Brain microvascular endothelial cell (primary cell): Measurements from ENCODE around the gene TULP4.
"Not testable (repeated sequence)": the region's sequence is repeated elsewhere in the genome, so short reads cannot be mapped to it uniquely, and the experiment has no call there.

Experiments
- DNase-seq: peaks from one replicate; pipeline ENCODE4 v3.0.0-alpha.2; 2020
- H3K27ac ChIP-seq: fragments of 250-450 bp; sonication (Bioruptor Pico); 2 replicates; pipeline ENCODE4 v1.5.1; 2020; ENCODE audit warnings: mild to moderate bottlenecking, moderate library complexity
- H3K27me3 ChIP-seq: fragments of 250-450 bp; sonication (Bioruptor Pico); replicated peaks from 2 replicates; pipeline ENCODE4 v1.5.1; 2020; ENCODE audit warnings: mild to moderate bottlenecking
- H3K36me3 ChIP-seq: fragments of 250-450 bp; sonication (Bioruptor Pico); replicated peaks from 2 replicates; pipeline ENCODE4 v1.5.1; 2020; ENCODE audit warnings: mild to moderate bottlenecking
- H3K4me3 ChIP-seq: 2 replicates; pipeline ENCODE4 v1.5.1; 2011; ENCODE audit warnings: low read depth, mild to moderate bottlenecking, control low read depth, low read length, moderate library complexity
- CTCF ChIP-seq: IDR thresholded peaks from 2 replicates; pipeline ENCODE4 v1.5.1; 2011; ENCODE audit warnings: low read depth, mild to moderate bottlenecking, moderate library complexity, low read length, control low read depth, inconsistent platforms; ENCODE audit errors: missing control alignments
- in situ Hi-C: cut with HindIII; loops from 2 replicates; pipeline ENCODE4 v1.10.0; 2017; ENCODE audit warnings: low sequenced_read_pairs, low pct_ligation_motif_present

Gene TULP4

GRCh38 chr6:158287047-158287446 is 25.2 kb upstream of the TULP4 start:
- Histone ChIP-seq H3K36me3 (no peaks in the 10 kb centered on the region), H3K27ac (no peak overlapping the region), H3K27me3 (no peaks in the 10 kb centered on the region), H3K4me3 (no peak overlapping the region)
- in situ Hi-C loops: no loop called here
- no peak for TF ChIP-seq CTCF
- DNase-seq: no peak

DNA sequence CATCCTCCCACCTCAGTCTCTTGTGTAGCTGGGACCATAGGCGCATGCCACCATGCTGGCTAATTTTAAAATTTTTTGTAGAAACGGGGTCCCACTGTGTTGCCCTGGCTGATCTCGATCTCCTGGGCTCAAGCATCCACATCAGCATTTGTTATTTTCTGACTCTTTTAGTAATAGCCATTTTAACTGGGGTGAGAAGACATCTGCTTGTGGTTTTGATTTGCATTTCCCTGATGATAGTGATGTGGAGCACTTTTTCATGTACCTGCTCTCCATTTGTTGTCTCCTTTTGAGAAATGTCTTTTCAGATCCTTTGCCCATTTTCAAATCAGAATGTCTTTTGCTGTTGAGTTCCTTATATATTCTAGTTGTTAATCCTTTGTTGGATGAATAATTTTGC is 22.2 kb upstream of the TULP4 start:
- H3K36me3 ChIP-seq: no peaks in the 10 kb centered on the region
- no peaks in the 10 kb centered on the region for H3K27me3 ChIP-seq
- in situ Hi-C loops: no loop called here
- DNase-seq: no peak
- H3K27ac ChIP-seq: no peak overlapping the region
- H3K4me3 ChIP-seq: no peak overlapping the region
- no peak for TF ChIP-seq CTCF

- no peak for TF ChIP-seq CTCF
- Histone ChIP-seq H3K27ac (no peak overlapping the region), H3K4me3 (no peak overlapping the region), H3K27me3 (no peaks in the 10 kb centered on the region), H3K36me3 (no peaks in the 10 kb centered on the region)
- in situ Hi-C loops: no loop called here
- DNase-seq: no peak
These were observed 21.6 kb upstream of the TULP4 start for GRCh38 chr6:158290659-158291058.

DNA sequence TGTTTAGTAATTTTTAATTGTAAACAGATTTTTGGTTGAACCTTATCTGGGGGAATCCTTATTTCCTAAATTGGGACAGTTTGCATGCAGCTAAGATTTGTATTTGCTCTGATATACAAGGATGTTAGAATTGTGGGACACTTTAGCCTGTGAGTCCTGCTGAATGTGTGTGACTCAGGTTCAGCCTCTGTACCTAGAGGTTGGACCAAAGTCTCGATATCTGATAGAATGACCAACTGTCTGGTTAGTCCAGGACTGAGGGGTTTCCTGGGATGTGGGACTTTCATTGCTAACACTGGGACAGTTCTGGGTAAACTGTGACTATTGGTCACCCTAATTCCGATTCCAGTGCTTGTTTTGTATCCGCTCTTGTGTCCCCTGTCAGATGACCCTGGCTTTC is 20.2 kb upstream of the TULP4 start:
- no peaks in the 10 kb centered on the region for H3K27me3 ChIP-seq
- H3K27ac ChIP-seq: no peak overlapping the region
- in situ Hi-C loops: no loop called here
- H3K36me3 ChIP-seq: no peaks in the 10 kb centered on the region
- no peak for TF ChIP-seq CTCF
- DNase-seq: no peak
- H3K4me3 ChIP-seq: no peak overlapping the region

- Histone ChIP-seq H3K4me3 (no peak overlapping the region), H3K27me3 (no peaks in the 10 kb centered on the region), H3K36me3 (no peaks in the 10 kb centered on the region), H3K27ac (no peak overlapping the region)
- DNase-seq: no peak
- TF ChIP-seq CTCF: no peak
- in situ Hi-C loops: no loop called here
These were observed 19.1 kb upstream of the TULP4 start for GRCh38 chr6:158293122-158293521.

DNA sequence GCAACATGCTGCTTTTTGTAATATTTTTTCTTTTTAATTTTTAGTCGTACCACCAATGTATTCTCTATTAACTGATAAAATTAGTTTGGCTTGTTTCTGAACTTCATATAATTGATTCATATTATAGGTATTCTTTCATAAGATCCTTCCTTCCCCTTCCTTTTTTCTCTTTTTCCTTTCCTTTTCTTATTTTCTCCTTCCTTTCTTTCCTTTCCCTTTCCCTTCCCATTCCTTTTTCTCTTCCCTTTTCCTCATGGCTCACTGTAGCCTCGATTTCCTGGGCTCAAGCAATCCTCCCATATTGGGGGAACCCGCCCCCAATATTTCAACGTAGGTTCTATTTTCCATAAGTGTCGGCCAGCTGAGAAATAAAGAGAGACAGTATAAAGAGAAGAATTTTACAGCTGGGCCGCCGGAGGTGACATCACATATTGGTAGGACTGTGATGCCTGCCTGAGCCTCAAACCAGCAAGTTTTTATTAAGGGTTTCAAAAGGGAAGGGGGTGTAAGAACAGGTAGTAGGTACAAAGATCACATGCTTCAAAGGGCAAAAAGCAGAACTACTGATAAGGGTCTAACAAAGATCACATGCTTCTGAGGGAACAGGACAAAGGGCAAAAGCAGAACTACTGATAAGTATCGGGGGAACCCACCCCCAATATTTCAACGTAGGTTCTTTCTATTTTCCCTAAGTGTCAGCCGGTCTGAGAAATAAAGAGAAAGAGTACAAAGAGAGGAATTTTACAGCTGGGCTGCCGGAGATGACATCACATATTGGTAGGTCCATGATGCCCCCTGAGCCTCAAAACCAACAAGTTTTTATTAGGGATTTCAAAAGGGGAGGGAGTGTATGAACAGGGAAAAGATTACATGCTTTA is 16.1 kb upstream of the TULP4 start:
- H3K4me3 ChIP-seq, H3K36me3 ChIP-seq, in situ Hi-C loops, DNase-seq, H3K27ac ChIP-seq, H3K27me3 ChIP-seq: not testable (repeated sequence)

DNA sequence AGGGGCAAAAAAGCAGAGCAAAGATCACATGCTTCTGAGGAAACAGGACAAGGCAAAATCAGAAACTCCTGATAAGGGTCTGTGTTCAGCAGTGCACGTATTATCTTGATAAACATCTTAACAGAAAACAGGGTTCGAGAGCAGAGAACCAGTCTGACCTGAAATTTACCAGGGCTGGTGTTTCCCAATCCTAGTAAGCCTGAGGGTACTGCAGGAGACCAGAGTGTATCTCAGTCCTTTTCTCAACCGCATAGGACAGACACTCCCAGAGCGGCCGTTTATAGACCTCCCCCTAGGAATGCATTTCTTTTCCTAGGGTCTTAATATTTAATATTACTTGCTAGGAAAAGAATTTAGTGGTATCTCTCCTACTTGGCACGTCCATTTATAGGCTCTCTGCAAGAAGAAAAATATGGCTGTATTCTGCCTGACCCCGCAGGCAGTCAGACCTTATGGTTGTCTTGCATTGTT is 15.4 kb upstream of the TULP4 start:
- DNase-seq, H3K27me3 ChIP-seq, H3K4me3 ChIP-seq, H3K36me3 ChIP-seq, H3K27ac ChIP-seq, in situ Hi-C loops: not testable (repeated sequence)

DNA sequence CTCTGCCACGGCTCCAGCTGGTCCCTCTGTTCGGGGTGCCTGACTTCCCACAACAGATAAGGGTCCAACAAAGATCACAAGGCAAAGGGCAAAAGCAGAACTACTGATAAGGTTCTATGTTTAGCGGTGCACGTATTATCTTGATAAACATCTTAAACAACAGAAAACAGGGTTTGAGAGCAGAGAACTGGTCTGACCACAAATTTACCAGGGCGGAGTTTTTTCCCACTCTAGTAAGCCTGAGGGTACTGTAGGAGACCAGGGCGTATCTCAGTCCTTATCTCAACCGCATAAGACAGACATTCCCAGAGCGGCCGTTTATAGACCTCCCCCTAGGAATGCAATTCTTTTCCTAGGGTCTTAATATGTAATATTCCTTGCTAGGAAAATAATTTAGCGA is 14.6 kb upstream of the TULP4 start:
- H3K4me3 ChIP-seq, in situ Hi-C loops, H3K36me3 ChIP-seq: not testable (repeated sequence)

GRCh38 chr6:158300306-158301143 is 11.7 kb upstream of the TULP4 start:
- in situ Hi-C loops, H3K36me3 ChIP-seq, H3K27me3 ChIP-seq, DNase-seq, H3K27ac ChIP-seq, H3K4me3 ChIP-seq: not testable (repeated sequence)

More for the DNA sequence above, 14.6 kb upstream of the TULP4 start:
- not testable (repeated sequence) for H3K27ac ChIP-seq, DNase-seq, H3K27me3 ChIP-seq
